Measurements from ENCODE around the gene LCNL1.

GRCh38 chr9:136949817-136950655 is 32.8 kb upstream of the LCNL1 start:
- TF ChIP-seq CTCF (IDR thresholded peaks at IDR 0.05) (peak; percentile 21 to 52 (median 39)), POLR2A (IDR thresholded peaks at IDR 0.05) (peak; percentile 83 to 93)

All from Peyer's patch (tissue), 4 donors.